HCT116 (cell line): Measurements from ENCODE around the gene ATG5. TPM values are rescaled to one million over a fixed set of nuclear protein-coding genes. Genes with fewer than 3 reads are reported as not detected.

ENCODE experiments used
- ATAC-seq: fragments of 200-7000 bp; cut with Tn5 transposase; 2 replicates; pipeline ENCODE4 v1.9.1; 2020; ENCODE audit warnings: mild to moderate bottlenecking, moderate library complexity
- BruUV-seq: library from RNA; stranded (reverse); fragments of 400-500 nt; replicated peaks from 2 replicates; lab custom pipeline; 2021; lab: Mats Ljungman, UMichigan
- CTCF ChIA-PET: fragments of 300-600 bp; sonication (Branson Sonifier 250); formaldehyde crosslinking; loops from one replicate; lab custom pipeline; 2021; ENCODE audit warnings: antibody characterized with exemption; lab: Charles Lee
- POLR2A ChIA-PET: fragments of 300-600, 350-600 bp; sonication (Branson Sonifier 250); formaldehyde crosslinking; loops from one replicate; lab custom pipeline; 2021; ENCODE audit warnings: antibody characterized with exemption; lab: Charles Lee
- RAD21 ChIA-PET, 2 experiments: fragments of 300-600 bp; sonication (Branson Sonifier 250); formaldehyde crosslinking; loops; one replicate each; lab custom pipeline; 2023; ENCODE audit warnings: low total read pairs in 2 of 2; ENCODE audit not compliant: uncharacterized antibody in 2 of 2, unreplicated experiment in 2 of 2, low non-redundant PET in 1 of 2; lab: Charles Lee
- DNase-seq: peaks from one replicate; pipeline ENCODE4 v3.0.0-alpha.2; 2010; ENCODE audit warnings: low read depth, low spot score
- H2AFZ ChIP-seq: fragments of 200-600 bp; shearing (Covaris generic), sonication (generic); 2 replicates; pipeline ENCODE4 v1.6.1; 2017; ENCODE audit warnings: low read depth, mixed run types, mixed read lengths, antibody characterized with exemption, low read length; ENCODE audit not compliant: poor library complexity, severe bottlenecking
- H3K27ac ChIP-seq: 2 replicates; pipeline ENCODE4 v1.5.1; 2012; ENCODE audit warnings: low read depth, low read length
- H3K27me3 ChIP-seq: fragments of 200-600 bp; sonication (generic); 2 replicates; pipeline ENCODE4 v1.6.1; 2016; ENCODE audit warnings: mixed run types, low read length, mixed read lengths; ENCODE audit not compliant: insufficient read depth
- H3K36me3 ChIP-seq, 2 experiments: fragments of 200-500 bp in 1 of 2; fragments of 200-600 bp in 1 of 2; sonication (Bioruptor generic) in 1 of 2; sonication (generic) in 1 of 2; 2 replicates each; pipeline versions ENCODE4 v1.5.1 to v1.6.1; 2014 to 2016; ENCODE audit warnings: low read length in 2 of 2, inconsistent platforms in 1 of 2, mixed read lengths in 1 of 2, mixed run types in 1 of 2; ENCODE audit not compliant: insufficient read depth in 2 of 2, control insufficient read depth in 1 of 2
- H3K4me1 ChIP-seq, 2 experiments: fragments of 200-600 bp in 1 of 2; sonication (generic) in 1 of 2; 2 replicates each; pipeline versions ENCODE4 v1.5.1 to v1.6.1; 2012 to 2017; ENCODE audit warnings: low read length in 2 of 2, inconsistent platforms in 1 of 2, mild to moderate bottlenecking in 1 of 2, mixed read lengths in 1 of 2, mixed run types in 1 of 2, moderate library complexity in 1 of 2; ENCODE audit not compliant: insufficient read depth in 2 of 2, control insufficient read depth in 1 of 2
- H3K4me2 ChIP-seq: fragments of 200-600 bp; sonication (generic); 2 replicates; pipeline ENCODE4 v1.6.1; 2017; ENCODE audit warnings: mixed run types, low read length, mixed read lengths
- H3K4me3 ChIP-seq, 2 experiments: fragments of 200-600 bp in 1 of 2; sonication (generic) in 1 of 2; replicated peaks in 1 of 2; 2 replicates each; pipeline ENCODE4 v1.5.1; 2011 to 2016; ENCODE audit warnings: low read length in 2 of 2, control low read depth in 1 of 2, low read depth in 1 of 2, mild to moderate bottlenecking in 1 of 2, mixed read lengths in 1 of 2, mixed run types in 1 of 2
- H3K79me2 ChIP-seq: fragments of 200-600 bp; sonication (generic); 2 replicates; pipeline ENCODE4 v1.6.1; 2017; ENCODE audit warnings: mild to moderate bottlenecking, mixed run types, low read length, moderate library complexity, mixed read lengths; ENCODE audit not compliant: insufficient read depth
- H3K9ac ChIP-seq: fragments of 200-600 bp; sonication (generic); 2 replicates; pipeline ENCODE4 v1.6.1; 2016; ENCODE audit warnings: low read length, mixed read lengths
- H3K9me2 ChIP-seq: fragments of 200-600 bp; sonication (generic), shearing (Covaris generic); 2 replicates; pipeline ENCODE4 v1.6.1; 2017; ENCODE audit warnings: mixed run types, mild to moderate bottlenecking, moderate library complexity; ENCODE audit not compliant: insufficient read depth
- H3K9me3 ChIP-seq, 2 experiments: fragments of 200-500 bp in 1 of 2; fragments of 200-600 bp in 1 of 2; sonication (Bioruptor generic) in 1 of 2; sonication (generic) in 1 of 2; 2 replicates each; pipeline ENCODE4 v1.6.1; 2014 to 2017; ENCODE audit warnings: low read length in 2 of 2, mixed read lengths in 2 of 2, inconsistent platforms in 1 of 2, low read depth in 1 of 2, mild to moderate bottlenecking in 1 of 2, mixed run types in 1 of 2, moderate library complexity in 1 of 2; ENCODE audit not compliant: control insufficient read depth in 1 of 2, insufficient read depth in 1 of 2
- H4K20me1 ChIP-seq: fragments of 200-600 bp; sonication (generic), shearing (Covaris generic); 2 replicates; pipeline ENCODE4 v1.6.1; 2017; ENCODE audit warnings: mixed run types, mild to moderate bottlenecking, moderate library complexity; ENCODE audit not compliant: insufficient read depth
- CEBPB ChIP-seq: IDR thresholded peaks from 2 replicates; pipeline ENCODE4 v1.6.1; 2012; ENCODE audit warnings: low read depth
- CTCF ChIP-seq, 3 experiments: fragments of 200-600 bp in 1 of 3; sonication (generic) in 1 of 3; IDR thresholded peaks in 2 of 3; conservative IDR thresholded peaks in 1 of 3; 2 replicates each; pipeline ENCODE4 v1.5.1; 2012 to 2017; ENCODE audit warnings: low read depth in 2 of 3, low read length in 2 of 3, antibody characterized with exemption in 1 of 3, borderline replicate concordance in 1 of 3, control low read depth in 1 of 3, mild to moderate bottlenecking in 1 of 3, mixed read lengths in 1 of 3, mixed run types in 1 of 3, moderate library complexity in 1 of 3; ENCODE audit not compliant: insufficient read depth in 1 of 3
- ELF1 ChIP-seq: IDR thresholded peaks from 2 replicates; pipeline ENCODE4 v1.6.1; 2012; ENCODE audit warnings: low read depth, borderline replicate concordance
- EZH2 ChIP-seq: fragments of 200-600 bp; sonication (generic); IDR thresholded peaks from 2 replicates; pipeline ENCODE4 v1.6.1; 2017; ENCODE audit warnings: antibody characterized with exemption, mixed run types
- FOSL1 ChIP-seq: IDR thresholded peaks from 2 replicates; pipeline ENCODE4 v1.6.1; 2012; ENCODE audit warnings: low read depth
- JUND ChIP-seq: IDR thresholded peaks from 2 replicates; pipeline ENCODE4 v1.6.1; 2012
- POLR2A ChIP-seq: IDR thresholded peaks from 2 replicates; pipeline ENCODE4 v1.7.0; 2011; ENCODE audit warnings: borderline replicate concordance; ENCODE audit not compliant: insufficient read depth, insufficient read length; ENCODE audit errors: extremely low read depth
- POLR2AphosphoS5 ChIP-seq: IDR thresholded peaks from 2 replicates; pipeline ENCODE4 v1.6.1; 2011; ENCODE audit warnings: mild to moderate bottlenecking, low read depth, low read length, moderate library complexity
- SIN3A ChIP-seq: IDR thresholded peaks from 2 replicates; pipeline ENCODE4 v1.6.1; 2012; ENCODE audit warnings: low read depth
- SP1 ChIP-seq: IDR thresholded peaks from 2 replicates; pipeline ENCODE4 v1.6.1; 2012; ENCODE audit warnings: low read depth
- TCF7L2 ChIP-seq: IDR thresholded peaks from 2 replicates; pipeline ENCODE4 v1.7.0; 2011; ENCODE audit warnings: borderline replicate concordance, inconsistent platforms; ENCODE audit not compliant: insufficient read depth, insufficient read length; ENCODE audit errors: extremely low read depth
- YY1 ChIP-seq: IDR thresholded peaks from 2 replicates; pipeline ENCODE4 v1.6.1; 2011; ENCODE audit warnings: low read length, low read depth, moderate library complexity, mild to moderate bottlenecking; ENCODE audit not compliant: insufficient replicate concordance; ENCODE audit errors: extremely low read depth
- ZBTB33 ChIP-seq: IDR thresholded peaks from 2 replicates; pipeline ENCODE4 v1.6.1; 2011; ENCODE audit warnings: mild to moderate bottlenecking, low read length, moderate library complexity; ENCODE audit not compliant: insufficient replicate concordance; ENCODE audit errors: extremely low read depth
- intact Hi-C: fragments of 100-400 bp; cut with micrococcal nuclease; formaldehyde crosslinking; loops from 2 replicates; pipeline ENCODE4 v1.10.0; 2022
- total RNA-seq: library from RNA; stranded (reverse); gene quantifications from one replicate; pipeline ENCODE4 v1.2.1, GENCODE V29; 2021; ENCODE audit not compliant: unreplicated experiment

Gene ATG5
- total RNA-seq, 1 experiment from 2014 or later = 39.6 TPM

- TF ChIP-seq POLR2A (no peak), YY1 (peak; percentile 45), SIN3A (peak; percentile 66; the same call in 1 of the 2 replicates), ELF1 (no peak), POLR2AphosphoS5 (no peak)
- TF ChIP-seq, all 23 proteins: peak for 10
Measured at GRCh38 chr6:106194949-106195921, 130.3 kb downstream of the ATG5 start (continued).

GRCh38 chr6:106192824-106193223 lies 132.7 kb downstream of the ATG5 start:
- no peaks in the 10 kb centered on the region for H3K9me2 ChIP-seq
- H3K79me2 ChIP-seq = no peaks in the 10 kb centered on the region
- H4K20me1 ChIP-seq = no peaks in the 10 kb centered on the region
- ChIA-PET CTCF (no interaction called here), RAD21 (no interaction called here), POLR2A (no interaction called here)
- peak overlapping the region in 1 of 2 experiments; percentile 6; a peak in 1 of 4 replicates for H3K4me3 ChIP-seq
- no peak overlapping the region for H2AFZ ChIP-seq
- ATAC-seq = peak; percentile 86
- peak overlapping the region; percentile 14; the same call in 1 of the 2 replicates for H3K27ac ChIP-seq
- H3K36me3 ChIP-seq = no peaks in the 10 kb centered on the region
- peaks cover 47 to 57% of the 10 kb centered on the region in 2 experiments for H3K4me1 ChIP-seq
- H3K27me3 ChIP-seq = no peaks in the 10 kb centered on the region
- H3K9ac ChIP-seq = peak overlapping the region; percentile 27
- peak overlapping the region; percentile 49 for H3K4me2 ChIP-seq
- no TSS peak for BruUV-seq
- intact Hi-C loops = no loop called here
- no peaks in the 10 kb centered on the region for H3K9me3 ChIP-seq
- DNase-seq = peak; percentile 70
- TF ChIP-seq CTCF (IDR thresholded peaks at IDR 0.05 in 2 of 3, conservative IDR thresholded peaks at IDR 0.05 in 1 of 3; ENCODE audit: borderline replicate concordance in 1 of 3, insufficient read depth in 1 of 3, low read depth in 2 of 3, low read length in 2 of 3) (no peak), ZBTB33 (no peak), EZH2 (no peak), CEBPB (peak; percentile 67), FOSL1 (peak; percentile 70), YY1 (no peak), JUND (peak; percentile 81), SP1 (peak; percentile 87), TCF7L2 (no peak)
